ENCODE data around the gene RBM10. TPM values are rescaled to one million over a fixed set of nuclear protein-coding genes. Genes with fewer than 3 reads are reported as not detected.
"Not testable (repeated sequence)": the region's sequence is repeated elsewhere in the genome, so short reads cannot be mapped to it uniquely, and the experiment has no call there.

RBM10 gene
- total RNA-seq, 1 experiment from 2014 or later: 32.5 TPM

- H3K79me2 ChIP-seq (ENCODE audit: low read length); H3K9me3 ChIP-seq (ENCODE audit: low read length); H3K9me2 ChIP-seq (replicated peaks; ENCODE audit: insufficient read depth, low read length); H3K4me1 ChIP-seq (ENCODE audit: low read length); H2AFZ ChIP-seq (ENCODE audit: low read length); H4K20me1 ChIP-seq (ENCODE audit: insufficient read depth, low read depth, low read length); H3K27ac ChIP-seq (ENCODE audit: low read length); H3K4me2 ChIP-seq (ENCODE audit: low read depth, low read length, poor library complexity, severe bottlenecking); H3K4me3 ChIP-seq (ENCODE audit: low read length); H3K27me3 ChIP-seq (ENCODE audit: low read length); H3K9ac ChIP-seq (ENCODE audit: low read length); DNase-seq; H3K36me3 ChIP-seq (ENCODE audit: insufficient read depth, low read length): not testable (repeated sequence)
These were observed 28.4 kb upstream of the RBM10 start for GRCh38 chrX:47116551-47117110.

- not testable (repeated sequence) for H3K36me3 ChIP-seq (ENCODE audit: insufficient read depth, low read length); H3K9me3 ChIP-seq (ENCODE audit: low read length); H3K27me3 ChIP-seq (ENCODE audit: low read length); H3K4me1 ChIP-seq (ENCODE audit: low read length); H3K4me3 ChIP-seq (ENCODE audit: low read length); DNase-seq; H2AFZ ChIP-seq (ENCODE audit: low read length); H3K9ac ChIP-seq (ENCODE audit: low read length); H3K79me2 ChIP-seq (ENCODE audit: low read length); H4K20me1 ChIP-seq (ENCODE audit: insufficient read depth, low read depth, low read length); H3K4me2 ChIP-seq (ENCODE audit: low read depth, low read length, poor library complexity, severe bottlenecking); H3K9me2 ChIP-seq (replicated peaks; ENCODE audit: insufficient read depth, low read length); H3K27ac ChIP-seq (ENCODE audit: low read length)
These were observed 20.6 kb upstream of the RBM10 start for GRCh38 chrX:47124466-47124865.

GRCh38 chrX:47129157-47129898 is 15.7 kb upstream of the RBM10 start:
- peak overlapping the region; percentile 73 for H3K9ac ChIP-seq (ENCODE audit: low read length)
- H3K79me2 ChIP-seq (ENCODE audit: low read length): 0 out of 2 replicates have a peak, but pooled peaks cover 7% of the 10 kb centered on the region
- peak; percentile 96 for DNase-seq
- H3K9me2 ChIP-seq (replicated peaks; ENCODE audit: insufficient read depth, low read length): no peaks in the 10 kb centered on the region
- peak overlapping the region; percentile 78 for H3K4me3 ChIP-seq (ENCODE audit: low read length)
- H3K4me1 ChIP-seq (ENCODE audit: low read length): no peaks in the 10 kb centered on the region
- no peaks in the 10 kb centered on the region for H3K9me3 ChIP-seq (ENCODE audit: low read length)
- peak overlapping the region; percentile 87 for H2AFZ ChIP-seq (ENCODE audit: low read length)
- H3K27me3 ChIP-seq (ENCODE audit: low read length): no peaks in the 10 kb centered on the region
- peak overlapping the region; percentile 72 for H3K27ac ChIP-seq (ENCODE audit: low read length)
- peak overlapping the region; percentile 70 for H3K4me2 ChIP-seq (ENCODE audit: low read depth, low read length, poor library complexity, severe bottlenecking)
- no peaks in the 10 kb centered on the region for H3K36me3 ChIP-seq (ENCODE audit: insufficient read depth, low read length)
- no peaks in the 10 kb centered on the region for H4K20me1 ChIP-seq (ENCODE audit: insufficient read depth, low read depth, low read length)

GRCh38 chrX:47129899-47130358 is 15.1 kb upstream of the RBM10 start:
- Histone ChIP-seq H3K27ac (ENCODE audit: low read length) (no peak overlapping the region), H4K20me1 (ENCODE audit: insufficient read depth, low read depth, low read length) (no peaks in the 10 kb centered on the region), H3K27me3 (ENCODE audit: low read length) (no peaks in the 10 kb centered on the region), H3K79me2 (ENCODE audit: low read length) (0 out of 2 replicates have a peak, but pooled peaks cover 7% of the 10 kb centered on the region), H3K9me2 (replicated peaks; ENCODE audit: insufficient read depth, low read length) (no peaks in the 10 kb centered on the region), H3K9me3 (ENCODE audit: low read length) (no peaks in the 10 kb centered on the region), H3K9ac (ENCODE audit: low read length) (peak overlapping the region; percentile 73), H3K4me1 (ENCODE audit: low read length) (no peaks in the 10 kb centered on the region), H3K4me3 (ENCODE audit: low read length) (peak overlapping the region; percentile 78), H3K4me2 (ENCODE audit: low read depth, low read length, poor library complexity, severe bottlenecking) (peak overlapping the region; percentile 70), H3K36me3 (ENCODE audit: insufficient read depth, low read length) (no peaks in the 10 kb centered on the region), H2AFZ (ENCODE audit: low read length) (no peak overlapping the region)
- no peak for DNase-seq

- H3K27ac ChIP-seq (ENCODE audit: low read length): no peak overlapping the region
- H3K27me3 ChIP-seq (ENCODE audit: low read length): no peaks in the 10 kb centered on the region
- no peak overlapping the region for H3K4me2 ChIP-seq (ENCODE audit: low read depth, low read length, poor library complexity, severe bottlenecking)
- H3K79me2 ChIP-seq (ENCODE audit: low read length): 0 out of 2 replicates have a peak, but pooled peaks cover 7% of the 10 kb centered on the region
- H3K36me3 ChIP-seq (ENCODE audit: insufficient read depth, low read length): no peaks in the 10 kb centered on the region
- H4K20me1 ChIP-seq (ENCODE audit: insufficient read depth, low read depth, low read length): no peaks in the 10 kb centered on the region
- no peak overlapping the region for H2AFZ ChIP-seq (ENCODE audit: low read length)
- no peak for DNase-seq
- H3K4me3 ChIP-seq (ENCODE audit: low read length): no peak overlapping the region
- H3K9me2 ChIP-seq (replicated peaks; ENCODE audit: insufficient read depth, low read length): no peaks in the 10 kb centered on the region
- H3K9me3 ChIP-seq (ENCODE audit: low read length): no peaks in the 10 kb centered on the region
- H3K9ac ChIP-seq (ENCODE audit: low read length): no peak overlapping the region
- no peaks in the 10 kb centered on the region for H3K4me1 ChIP-seq (ENCODE audit: low read length)
These were observed 11.5 kb upstream of the RBM10 start for GRCh38 chrX:47133493-47133892.

GRCh38 chrX:47135650-47136049 is 9.4 kb upstream of the RBM10 start:
- not testable (repeated sequence) for H3K4me2 ChIP-seq (ENCODE audit: low read depth, low read length, poor library complexity, severe bottlenecking); H3K9me2 ChIP-seq (replicated peaks; ENCODE audit: insufficient read depth, low read length); H3K9me3 ChIP-seq (ENCODE audit: low read length); H3K4me3 ChIP-seq (ENCODE audit: low read length); H3K36me3 ChIP-seq (ENCODE audit: insufficient read depth, low read length); H4K20me1 ChIP-seq (ENCODE audit: insufficient read depth, low read depth, low read length); H3K27ac ChIP-seq (ENCODE audit: low read length); H2AFZ ChIP-seq (ENCODE audit: low read length); DNase-seq; H3K79me2 ChIP-seq (ENCODE audit: low read length); H3K9ac ChIP-seq (ENCODE audit: low read length); H3K4me1 ChIP-seq (ENCODE audit: low read length); H3K27me3 ChIP-seq (ENCODE audit: low read length)

GRCh38 chrX:47138171-47138570 is 6.8 kb upstream of the RBM10 start:
- H3K36me3 ChIP-seq (ENCODE audit: insufficient read depth, low read length): no peaks in the 10 kb centered on the region
- no peak overlapping the region for H3K4me2 ChIP-seq (ENCODE audit: low read depth, low read length, poor library complexity, severe bottlenecking)
- no peak for DNase-seq
- H3K9me3 ChIP-seq (ENCODE audit: low read length): no peaks in the 10 kb centered on the region
- H3K9ac ChIP-seq (ENCODE audit: low read length): no peak overlapping the region
- H3K9me2 ChIP-seq (replicated peaks; ENCODE audit: insufficient read depth, low read length): no peaks in the 10 kb centered on the region
- no peak overlapping the region for H2AFZ ChIP-seq (ENCODE audit: low read length)
- H3K27me3 ChIP-seq (ENCODE audit: low read length): no peaks in the 10 kb centered on the region
- H3K4me3 ChIP-seq (ENCODE audit: low read length): no peak overlapping the region
- no peak overlapping the region for H3K27ac ChIP-seq (ENCODE audit: low read length)
- H3K79me2 ChIP-seq (ENCODE audit: low read length): peaks cover 8% of the 10 kb centered on the region
- H3K4me1 ChIP-seq (ENCODE audit: low read length): peaks cover under 1% of the 10 kb centered on the region
- 0 out of 2 replicates have a peak, but pooled peaks cover 3% of the 10 kb centered on the region for H4K20me1 ChIP-seq (ENCODE audit: insufficient read depth, low read depth, low read length)

- H3K27me3 ChIP-seq (ENCODE audit: low read length): no peaks in the 10 kb centered on the region
- peaks cover 20% of the 10 kb centered on the region for H3K4me1 ChIP-seq (ENCODE audit: low read length)
- H2AFZ ChIP-seq (ENCODE audit: low read length): no peak overlapping the region
- peak overlapping the region; percentile 85 for H3K4me3 ChIP-seq (ENCODE audit: low read length)
- peak overlapping the region; percentile 83 for H3K9ac ChIP-seq (ENCODE audit: low read length)
- peak overlapping the region; percentile 79 for H3K4me2 ChIP-seq (ENCODE audit: low read depth, low read length, poor library complexity, severe bottlenecking)
- peaks cover 13% of the 10 kb centered on the region; the same call in 1 of the 2 replicates for H3K36me3 ChIP-seq (ENCODE audit: insufficient read depth, low read length)
- peak overlapping the region; percentile 91 for H3K27ac ChIP-seq (ENCODE audit: low read length)
- DNase-seq: peak; percentile 74
- no peaks in the 10 kb centered on the region for H3K9me3 ChIP-seq (ENCODE audit: low read length)
- peaks cover 54% of the 10 kb centered on the region for H3K79me2 ChIP-seq (ENCODE audit: low read length)
- H4K20me1 ChIP-seq (ENCODE audit: insufficient read depth, low read depth, low read length): peaks cover 29% of the 10 kb centered on the region; the same call in 1 of the 2 replicates
- H3K9me2 ChIP-seq (replicated peaks; ENCODE audit: insufficient read depth, low read length): no peaks in the 10 kb centered on the region
These were observed 961 bp upstream of the RBM10 start for GRCh38 chrX:47143894-47144625.
